SK-N-SH (cell line): Measurements from ENCODE around the gene SH3RF2.

Experiments
- CHD2 ChIP-seq: fragments of 150-350 bp; IDR thresholded peaks from 2 replicates; pipeline ENCODE4 v1.6.1; 2018; ENCODE audit warnings: low read length; ENCODE audit not compliant: partially characterized antibody
- FOXJ3 ChIP-seq: sonication (generic); formaldehyde crosslinking; IDR thresholded peaks from 2 replicates; pipeline ENCODE4 v1.5.1; 2020; ENCODE audit warnings: mild to moderate bottlenecking, missing genetic modification reagents
- MAX ChIP-seq: IDR thresholded peaks from 2 replicates; pipeline ENCODE4 v1.4.0; 2012; ENCODE audit warnings: low read depth
- MEF2A ChIP-seq: IDR thresholded peaks from 2 replicates; pipeline ENCODE4 v1.4.0; 2012; ENCODE audit warnings: low read depth, borderline replicate concordance
- TF ChIP-seq, protein P1 (sequence below): IDR thresholded peaks from 2 replicates; pipeline ENCODE4 v1.4.0; 2012; ENCODE audit warnings: low read depth, borderline replicate concordance

- TF ChIP-seq MAX (no peak), MEF2A (no peak), FOXJ3 (CRISPR knock-in tag) (no peak), CHD2 (no peak)
- TF ChIP-seq, protein P1, sequence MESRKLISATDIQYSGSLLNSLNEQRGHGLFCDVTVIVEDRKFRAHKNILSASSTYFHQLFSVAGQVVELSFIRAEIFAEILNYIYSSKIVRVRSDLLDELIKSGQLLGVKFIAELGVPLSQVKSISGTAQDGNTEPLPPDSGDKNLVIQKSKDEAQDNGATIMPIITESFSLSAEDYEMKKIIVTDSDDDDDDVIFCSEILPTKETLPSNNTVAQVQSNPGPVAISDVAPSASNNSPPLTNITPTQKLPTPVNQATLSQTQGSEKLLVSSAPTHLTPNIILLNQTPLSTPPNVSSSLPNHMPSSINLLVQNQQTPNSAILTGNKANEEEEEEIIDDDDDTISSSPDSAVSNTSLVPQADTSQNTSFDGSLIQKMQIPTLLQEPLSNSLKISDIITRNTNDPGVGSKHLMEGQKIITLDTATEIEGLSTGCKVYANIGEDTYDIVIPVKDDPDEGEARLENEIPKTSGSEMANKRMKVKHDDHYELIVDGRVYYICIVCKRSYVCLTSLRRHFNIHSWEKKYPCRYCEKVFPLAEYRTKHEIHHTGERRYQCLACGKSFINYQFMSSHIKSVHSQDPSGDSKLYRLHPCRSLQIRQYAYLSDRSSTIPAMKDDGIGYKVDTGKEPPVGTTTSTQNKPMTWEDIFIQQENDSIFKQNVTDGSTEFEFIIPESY = no peak
These were observed 48.3 kb upstream of the SH3RF2 start for GRCh38 chr5:145887976-145888574.
